WI38 (cell line): ENCODE data around the gene PDPK1.
"Not testable (repeated sequence)": the region's sequence is repeated elsewhere in the genome, so short reads cannot be mapped to it uniquely, and the experiment has no call there.

Experiments
- H3K4me3 ChIP-seq: 2 replicates; pipeline ENCODE4 v1.5.1; 2011; ENCODE audit warnings: low read depth, mild to moderate bottlenecking, control low read depth, low read length
- TF ChIP-seq, protein P1 (sequence below): IDR thresholded peaks from 2 replicates; pipeline ENCODE4 v1.5.1; 2012; ENCODE audit warnings: low read depth, mild to moderate bottlenecking, control low read depth, low read length

Gene PDPK1

GRCh38 chr16:2603165-2604015 lies 65.6 kb downstream of the PDPK1 start:
- TF ChIP-seq, protein P1, sequence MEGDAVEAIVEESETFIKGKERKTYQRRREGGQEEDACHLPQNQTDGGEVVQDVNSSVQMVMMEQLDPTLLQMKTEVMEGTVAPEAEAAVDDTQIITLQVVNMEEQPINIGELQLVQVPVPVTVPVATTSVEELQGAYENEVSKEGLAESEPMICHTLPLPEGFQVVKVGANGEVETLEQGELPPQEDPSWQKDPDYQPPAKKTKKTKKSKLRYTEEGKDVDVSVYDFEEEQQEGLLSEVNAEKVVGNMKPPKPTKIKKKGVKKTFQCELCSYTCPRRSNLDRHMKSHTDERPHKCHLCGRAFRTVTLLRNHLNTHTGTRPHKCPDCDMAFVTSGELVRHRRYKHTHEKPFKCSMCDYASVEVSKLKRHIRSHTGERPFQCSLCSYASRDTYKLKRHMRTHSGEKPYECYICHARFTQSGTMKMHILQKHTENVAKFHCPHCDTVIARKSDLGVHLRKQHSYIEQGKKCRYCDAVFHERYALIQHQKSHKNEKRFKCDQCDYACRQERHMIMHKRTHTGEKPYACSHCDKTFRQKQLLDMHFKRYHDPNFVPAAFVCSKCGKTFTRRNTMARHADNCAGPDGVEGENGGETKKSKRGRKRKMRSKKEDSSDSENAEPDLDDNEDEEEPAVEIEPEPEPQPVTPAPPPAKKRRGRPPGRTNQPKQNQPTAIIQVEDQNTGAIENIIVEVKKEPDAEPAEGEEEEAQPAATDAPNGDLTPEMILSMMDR = no peak
- peak overlapping the region; percentile 92 for H3K4me3 ChIP-seq

- H3K4me3 ChIP-seq = peak overlapping the region; percentile 92
These were observed 66.2 kb downstream of the PDPK1 start for GRCh38 chr16:2604016-2604369.

- not testable (repeated sequence) for H3K4me3 ChIP-seq
These were observed 69.0 kb downstream of the PDPK1 start for GRCh38 chr16:2606820-2607219.

DNA sequence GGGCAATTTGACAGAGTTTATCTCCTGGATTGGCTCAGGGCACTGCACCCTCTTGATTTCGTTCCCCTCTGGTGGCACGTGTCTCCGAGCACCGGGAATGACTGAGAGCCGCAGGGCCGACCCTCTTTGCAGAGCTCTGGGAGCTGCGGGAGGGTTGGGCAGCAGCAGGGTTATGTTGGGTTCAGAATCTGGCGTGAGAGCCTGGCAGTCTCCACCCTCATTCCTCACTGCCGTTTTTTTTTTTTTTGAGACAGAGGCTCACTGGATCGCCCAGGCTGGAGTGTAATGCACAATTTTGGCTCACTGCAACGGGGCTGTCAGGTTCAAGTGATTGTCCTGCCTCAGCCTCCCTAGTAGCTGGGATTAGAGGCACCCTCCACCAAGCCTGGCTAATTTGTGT lies 71.5 kb downstream of the PDPK1 start:
- not testable (repeated sequence) for H3K4me3 ChIP-seq

DNA sequence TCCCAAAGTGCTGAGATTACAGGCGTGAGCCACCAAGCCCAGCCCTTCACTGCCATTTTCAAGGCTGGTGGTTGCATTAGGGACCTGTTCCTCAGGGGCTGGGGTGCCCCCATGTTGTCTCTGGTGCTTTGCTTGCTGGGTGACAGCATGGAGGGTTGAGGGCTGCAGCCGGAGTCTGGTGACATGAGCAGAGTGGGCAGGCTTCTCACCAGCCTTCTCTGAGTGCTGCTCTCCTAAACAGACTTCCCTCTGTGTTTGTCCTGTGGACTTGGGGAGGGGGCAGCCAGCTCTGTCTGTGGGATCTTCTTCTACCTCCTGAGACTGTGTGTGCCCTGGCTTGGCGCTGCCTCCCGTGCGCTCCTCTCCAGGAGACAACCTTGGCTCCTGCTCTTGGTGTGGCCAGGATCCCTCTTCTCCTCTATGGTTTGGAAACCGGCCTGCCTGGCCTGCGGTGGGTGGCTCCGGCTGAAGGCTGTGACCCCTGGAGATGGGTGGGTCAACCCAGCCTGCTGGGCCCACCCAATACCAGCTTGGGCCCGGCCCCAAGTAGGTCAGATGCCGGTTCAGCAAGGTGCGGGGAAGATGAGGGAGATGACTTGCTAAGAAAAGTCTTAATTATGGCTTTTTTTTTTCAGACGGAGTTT lies 72.1 kb downstream of the PDPK1 start:
- TF ChIP-seq, protein P1 = no peak
- no peak overlapping the region for H3K4me3 ChIP-seq

DNA sequence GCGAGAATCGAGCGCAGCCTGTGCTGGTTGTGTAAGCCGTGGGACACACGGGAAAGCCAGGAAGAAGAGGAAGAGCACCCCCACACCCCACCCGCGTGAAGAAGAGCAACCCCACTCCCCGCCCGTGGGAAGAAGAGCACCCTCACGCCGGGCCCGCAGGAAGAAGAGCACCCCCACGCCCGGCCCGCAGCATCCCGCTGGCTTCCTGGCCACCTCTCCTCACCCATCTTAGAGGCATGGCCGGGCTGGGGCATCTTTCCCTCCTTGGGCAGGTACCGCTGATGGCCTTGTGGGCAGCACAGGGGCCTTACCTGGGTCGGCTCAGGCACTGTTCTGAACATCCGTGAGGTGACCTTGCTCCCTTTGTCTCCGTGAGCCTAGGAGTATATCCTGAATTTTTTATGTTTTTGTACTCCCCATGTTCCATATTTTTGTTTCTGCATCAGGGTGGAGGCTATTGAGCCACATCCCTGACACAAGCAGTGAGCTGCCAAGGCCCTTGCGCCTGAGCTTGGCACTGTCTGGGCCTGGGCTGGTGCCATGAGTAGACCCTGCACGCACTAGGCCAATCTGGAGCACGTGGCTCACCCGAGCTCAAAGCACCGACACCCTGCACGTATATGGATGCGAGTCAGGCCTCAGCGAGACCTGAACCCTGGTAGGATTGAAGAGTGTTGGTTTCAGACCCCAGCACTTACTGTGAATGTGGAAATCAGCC lies 73.1 kb downstream of the PDPK1 start:
- no peak overlapping the region for H3K4me3 ChIP-seq
- TF ChIP-seq, protein P1 = no peak

DNA sequence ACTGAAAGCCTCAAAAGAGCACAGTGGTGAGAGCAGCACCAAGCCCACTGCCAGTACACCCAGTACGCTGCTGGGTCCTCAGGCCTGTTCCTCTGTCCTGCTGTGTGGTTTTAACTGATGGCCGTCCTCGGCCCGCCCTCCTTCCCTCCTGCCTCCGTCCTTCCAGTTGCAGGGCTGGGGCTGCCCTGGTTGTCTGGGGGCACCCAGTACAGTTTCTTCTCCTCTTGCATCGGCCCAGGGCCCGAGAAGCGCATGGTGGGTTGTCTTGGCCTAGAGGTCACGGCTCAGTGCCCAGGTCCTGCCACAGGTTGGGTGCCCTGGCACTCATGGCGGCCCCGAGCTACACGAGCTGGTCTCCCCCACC lies 73.7 kb downstream of the PDPK1 start:
- TF ChIP-seq, protein P1 = no peak
- no peak overlapping the region for H3K4me3 ChIP-seq

- not testable (repeated sequence) for H3K4me3 ChIP-seq
These were observed 74.1 kb downstream of the PDPK1 start for GRCh38 chr16:2611877-2612276.

DNA sequence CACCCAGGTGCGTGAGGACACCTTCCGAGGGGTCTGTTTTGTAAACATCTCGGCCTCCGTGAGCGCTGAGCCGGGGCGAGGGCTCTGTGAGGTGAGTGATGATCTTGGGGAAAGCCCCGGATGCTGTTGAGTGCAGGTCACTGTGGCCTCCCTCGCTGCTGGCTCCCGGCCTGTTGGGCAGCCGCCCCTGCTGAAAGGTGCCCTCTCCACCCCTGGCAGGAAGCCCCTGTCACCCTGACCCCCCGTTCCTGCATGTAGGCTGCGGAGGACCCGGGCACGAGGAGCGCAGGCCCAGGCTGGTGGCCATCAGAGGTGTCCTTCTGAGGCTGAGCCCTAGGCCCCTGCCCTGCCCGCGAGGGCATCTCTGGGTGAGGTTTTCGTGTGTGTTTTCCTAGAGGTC lies 75.4 kb downstream of the PDPK1 start:
- not testable (repeated sequence) for H3K4me3 ChIP-seq

DNA sequence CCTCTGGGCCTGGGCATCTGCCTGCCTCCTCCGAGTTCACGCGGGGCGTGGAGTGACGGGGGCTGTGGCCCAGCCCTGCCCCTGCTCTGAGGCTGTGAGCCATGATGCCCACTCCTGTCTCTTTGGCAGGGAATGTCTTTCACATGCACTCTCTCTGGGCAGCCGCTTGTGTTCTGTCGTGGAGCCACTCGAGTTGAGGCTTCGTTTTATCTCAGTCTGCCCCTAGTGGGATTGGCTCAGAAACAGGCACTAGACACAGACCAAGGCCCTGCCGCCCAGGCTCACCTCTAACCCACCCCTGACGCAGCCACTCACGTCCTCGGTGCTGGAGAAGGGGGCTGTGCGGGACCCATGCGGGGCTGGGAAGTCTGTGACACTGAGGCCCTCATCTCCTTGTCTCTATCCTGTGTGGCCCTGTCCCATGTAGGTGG lies 77.0 kb downstream of the PDPK1 start:
- TF ChIP-seq, protein P1 = no peak
- no peak overlapping the region for H3K4me3 ChIP-seq

GRCh38 chr16:2618964-2619363 lies 81.1 kb downstream of the PDPK1 start:
- not testable (repeated sequence) for H3K4me3 ChIP-seq

GRCh38 chr16:2619628-2620027 lies 81.8 kb downstream of the PDPK1 start:
- H3K4me3 ChIP-seq = not testable (repeated sequence)

- H3K4me3 ChIP-seq = not testable (repeated sequence)
These were observed 83.0 kb downstream of the PDPK1 start for GRCh38 chr16:2620870-2621269.

GRCh38 chr16:2621395-2621794 lies 83.6 kb downstream of the PDPK1 start:
- H3K4me3 ChIP-seq = not testable (repeated sequence)
